Measurements from ENCODE around the gene KRT12.

The KRT12 gene

DNA sequence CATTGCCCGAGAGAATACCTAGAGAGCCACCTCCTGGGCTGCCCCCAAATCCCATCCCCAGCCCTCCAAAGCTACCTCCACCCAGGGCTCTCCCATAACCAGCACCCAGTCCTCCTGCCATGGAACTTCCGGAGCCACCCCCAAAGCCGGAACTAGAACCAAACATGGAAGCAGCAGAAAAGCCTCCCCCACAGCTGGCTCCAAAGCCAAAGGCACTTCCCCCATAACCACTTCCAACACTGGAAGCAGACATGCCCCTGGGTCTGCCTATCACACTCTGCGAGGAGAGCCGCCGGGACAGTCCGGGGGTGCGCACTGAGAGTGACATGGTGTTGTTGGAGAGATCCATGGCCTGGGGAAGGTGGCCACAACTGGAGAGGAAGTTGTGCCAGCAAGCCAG is at the start of gene KRT12:
TSS of gene KRT12 (minus strand) at position 386 of the 400 bp plus-strand sequence. CDS start at position 349, 37 bp downstream.
- DNase-seq: no peak

GRCh38 chr17:40916366-40916765 is 49.3 kb upstream of the KRT12 start:
- DNase-seq: no peak

- DNase-seq: no peak
Measured at GRCh38 chr17:40915721-40916256, 48.8 kb upstream of the KRT12 start.

DNA sequence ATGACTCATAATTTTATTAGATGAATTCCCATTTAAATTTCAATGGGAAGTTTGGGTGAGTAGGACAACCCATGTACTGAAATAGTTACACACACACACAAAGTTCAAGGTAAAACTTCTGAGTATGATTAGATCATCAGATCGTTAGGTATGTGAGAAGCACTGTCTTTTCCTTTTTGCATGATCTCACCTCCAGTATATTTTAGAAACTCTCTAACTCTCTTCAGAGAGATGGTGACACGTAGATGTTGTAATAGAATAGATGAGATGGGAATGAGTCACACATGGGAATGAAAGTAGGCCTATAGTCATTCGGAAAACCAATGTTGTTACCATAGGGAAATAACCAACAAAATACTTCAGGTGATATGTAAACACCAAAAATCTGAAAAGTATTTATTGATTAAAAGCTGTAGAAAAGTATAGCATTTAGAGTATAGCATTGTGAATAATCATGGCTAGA is 48.2 kb upstream of the KRT12 start:
- no peak for DNase-seq

DNA sequence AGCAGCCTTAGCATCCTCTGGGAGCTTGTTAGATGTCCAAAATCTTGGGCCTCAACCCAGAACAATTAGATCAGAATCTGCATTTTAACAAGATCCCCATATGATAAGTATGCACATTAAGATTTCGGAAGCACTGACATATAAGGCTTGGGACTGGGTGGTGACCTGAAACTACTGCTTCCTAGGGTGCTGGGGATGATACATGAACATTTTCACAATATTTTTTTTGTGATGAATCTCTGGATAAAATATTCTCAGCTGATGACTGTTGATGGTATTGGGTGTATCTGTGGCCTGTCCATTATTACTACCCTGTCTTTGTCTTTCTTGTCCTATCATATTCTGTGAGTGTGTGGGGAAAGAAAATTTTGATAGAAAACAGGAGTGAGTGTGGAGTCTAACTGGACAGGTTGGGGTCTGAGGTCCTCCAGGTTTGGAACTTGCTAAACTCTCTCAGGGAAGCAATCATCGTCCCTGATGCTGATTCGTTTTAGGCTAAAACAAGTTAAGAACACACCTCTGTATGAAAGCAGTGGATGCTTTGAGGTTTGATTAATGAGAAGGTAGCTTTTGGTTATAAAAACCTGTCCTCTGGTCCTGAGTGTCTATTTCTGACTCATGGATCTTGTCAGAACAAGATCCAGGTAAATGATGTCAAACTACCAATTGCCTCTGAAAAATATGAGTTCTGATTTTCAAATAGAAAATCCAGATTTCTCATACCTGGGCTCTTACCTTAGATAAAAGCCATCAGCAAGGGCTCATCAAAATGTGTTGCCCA is 47.2 kb upstream of the KRT12 start:
- DNase-seq: no peak

GRCh38 chr17:40912486-40913210 is 45.6 kb upstream of the KRT12 start:
- DNase-seq: no peak

GRCh38 chr17:40910441-40910841 is 43.4 kb upstream of the KRT12 start:
- no peak for DNase-seq

GRCh38 chr17:40909755-40910154 is 42.7 kb upstream of the KRT12 start:
- DNase-seq: no peak

- DNase-seq: peak; percentile 86
Measured at GRCh38 chr17:40909351-40909750, 42.3 kb upstream of the KRT12 start.

GRCh38 chr17:40906613-40907012 is 39.6 kb upstream of the KRT12 start:
- no peak for DNase-seq

DNA sequence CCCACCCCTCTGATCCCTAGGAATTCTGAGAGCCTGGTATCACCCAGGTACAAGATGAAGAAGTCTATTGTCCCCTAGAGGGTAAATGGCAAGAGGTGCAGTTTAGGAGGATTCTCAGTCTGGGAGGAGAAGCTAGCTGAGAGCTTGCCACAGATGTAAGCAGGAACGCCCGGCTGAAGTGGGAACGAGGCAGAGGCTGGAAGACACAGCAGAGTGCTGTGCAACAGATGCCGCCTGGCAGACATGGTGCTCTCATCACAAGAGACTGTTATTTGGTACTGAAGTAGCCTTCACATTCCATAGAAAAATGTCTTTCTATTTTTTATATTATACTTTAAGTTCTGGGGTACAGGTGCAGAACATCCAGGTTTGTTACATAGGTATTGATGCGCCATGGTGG is 38.3 kb upstream of the KRT12 start:
- no peak for DNase-seq

DNA sequence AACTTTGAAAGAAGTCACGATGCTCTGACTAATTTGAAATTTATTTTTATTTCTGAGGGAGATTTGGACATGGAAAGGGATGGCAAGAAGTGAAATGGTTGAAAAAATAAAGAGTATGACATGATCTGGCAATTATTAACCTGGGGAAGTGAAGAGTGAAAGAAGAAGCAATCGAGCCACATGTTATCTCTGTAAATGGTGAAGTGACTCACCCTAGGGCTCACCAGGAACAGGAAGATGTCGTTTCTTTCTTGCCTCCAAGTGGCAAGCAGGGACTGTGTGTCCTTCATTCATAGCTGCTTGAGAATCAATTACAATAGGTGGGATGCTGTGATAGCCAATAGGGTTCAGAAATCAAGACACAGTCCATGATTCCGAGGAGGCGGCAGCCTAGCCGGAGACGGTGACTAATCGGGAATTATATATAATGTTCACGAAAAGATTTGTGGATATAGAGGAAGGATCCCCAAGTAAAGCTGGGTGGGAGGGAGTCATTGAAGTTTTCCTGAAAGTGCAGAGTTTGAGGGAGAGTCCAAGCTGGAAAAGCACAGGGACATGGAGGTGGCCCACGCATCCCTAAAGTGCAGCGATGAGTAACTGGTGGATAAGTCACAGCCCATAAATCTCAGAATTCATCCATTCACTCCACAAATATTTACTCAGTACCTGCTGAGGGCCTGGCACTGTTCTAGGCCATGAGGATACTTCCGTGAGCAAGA is 36.3 kb upstream of the KRT12 start:
- DNase-seq: peak; percentile 28

DNA sequence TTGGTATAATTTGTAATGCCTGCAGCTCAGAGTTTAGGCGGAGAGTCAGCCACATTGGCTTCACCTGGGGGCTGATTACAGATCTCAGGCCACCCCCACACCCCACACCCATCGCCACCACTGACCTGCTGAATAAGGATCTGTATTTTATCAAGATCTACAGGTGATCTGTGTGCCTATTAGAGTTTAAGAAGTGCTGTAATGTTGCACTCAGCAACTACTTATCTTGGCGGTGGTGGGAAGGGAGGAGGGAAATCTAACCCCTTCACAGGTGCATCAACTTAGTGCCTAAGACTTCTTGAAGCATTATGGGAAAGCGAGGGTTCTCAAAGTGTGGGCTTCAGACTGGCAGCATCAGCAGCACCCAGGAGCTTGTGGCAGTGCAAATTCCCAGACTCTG is 35.5 kb upstream of the KRT12 start:
- DNase-seq: no peak

DNA sequence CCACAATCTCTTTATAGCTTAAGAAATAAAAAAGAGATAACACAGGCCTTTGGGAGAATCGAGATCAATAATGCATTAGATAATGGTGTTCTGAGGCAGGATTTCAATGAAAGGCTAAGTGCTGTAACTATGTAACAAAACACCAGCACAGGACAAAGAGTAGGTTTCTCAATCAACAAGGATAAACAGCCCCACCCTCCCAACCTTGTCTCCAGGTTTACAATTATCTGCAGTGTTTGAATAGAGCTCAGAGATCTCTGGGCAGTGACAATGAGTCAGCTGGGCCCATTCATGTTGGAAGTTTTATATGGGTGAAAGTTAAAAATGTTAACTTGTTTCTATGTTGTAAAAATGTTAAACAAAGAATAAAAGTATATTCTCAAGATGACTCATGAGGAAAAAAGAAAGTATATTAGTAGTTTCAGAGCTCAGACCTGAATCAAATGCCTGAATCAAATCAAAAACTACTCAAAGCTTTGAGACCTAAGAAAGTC is 35.0 kb upstream of the KRT12 start:
- DNase-seq: peak; percentile 39

- DNase-seq: no peak
Measured at GRCh38 chr17:40900809-40901356, 33.9 kb upstream of the KRT12 start.

GRCh38 chr17:40896916-40897455 is 30.0 kb upstream of the KRT12 start:
- DNase-seq: no peak

- DNase-seq: no peak
Measured at GRCh38 chr17:40895106-40895730, 28.2 kb upstream of the KRT12 start.

DNA sequence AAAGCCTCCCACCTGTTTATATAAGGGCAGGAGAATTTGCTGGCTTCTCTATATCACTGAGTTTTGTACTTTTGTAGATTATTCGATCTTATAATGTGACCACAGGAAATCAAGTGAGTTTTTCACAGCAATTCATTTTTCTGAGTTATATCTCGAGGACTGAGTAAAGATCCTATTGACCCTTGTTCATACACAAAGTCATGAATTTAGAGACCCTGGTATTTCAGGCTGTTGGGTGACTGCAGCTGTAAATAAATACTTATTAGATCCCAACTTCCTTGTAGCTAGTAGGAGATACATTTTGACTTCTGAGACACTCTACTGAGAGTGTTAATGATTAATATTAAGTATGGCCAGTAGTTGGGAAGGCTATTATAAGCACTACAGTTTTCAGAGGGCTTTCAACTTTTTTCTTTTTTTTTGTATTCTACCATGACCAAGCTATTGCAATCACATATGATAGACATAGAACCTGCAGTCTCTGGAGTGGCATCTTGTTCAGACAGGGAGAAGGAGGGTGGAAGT is 21.2 kb upstream of the KRT12 start:
- no peak for DNase-seq

DNA sequence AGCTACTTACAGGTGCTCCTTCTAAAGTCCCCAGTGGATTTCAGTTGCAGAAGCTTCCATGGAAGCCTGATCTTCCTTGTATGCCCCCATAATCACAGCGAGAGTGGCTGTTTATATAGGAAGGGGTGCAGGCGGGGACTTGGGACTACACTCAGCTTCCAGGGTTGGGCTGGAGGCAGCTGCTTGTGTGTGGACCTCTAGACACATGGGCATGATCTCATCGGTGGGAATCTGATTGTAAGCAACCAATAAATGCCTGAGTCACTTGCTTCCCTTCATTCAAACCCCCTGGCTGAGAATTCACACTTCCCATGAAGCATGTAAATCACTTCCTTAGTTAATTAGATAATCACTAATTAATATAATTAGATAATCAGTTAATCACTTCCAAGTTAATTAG is 19.1 kb upstream of the KRT12 start:
- no peak for DNase-seq

GRCh38 chr17:40884708-40885512 is 17.9 kb upstream of the KRT12 start, which contains the start of gene KRT20:
Gene KRT20 (minus strand): TSS chr17:40885242. CDS start chr17:40885185, 57 bp downstream.
- no peak for DNase-seq

All from T1000 (cell line).